GM23338 (cell line): Measurements from ENCODE around the gene JHY. TPM values are rescaled to one million over a fixed set of nuclear protein-coding genes. Genes with fewer than 3 reads are reported as not detected.

Experiments
- CREB1 ChIP-seq: fragments of 250-450 bp; sonication (Bioruptor Pico); IDR thresholded peaks from 2 replicates; pipeline ENCODE4 v1.5.0; 2020; ENCODE audit warnings: low read depth, mild to moderate bottlenecking, moderate library complexity
- EZH2 ChIP-seq: fragments of 200-600 bp; sonication (generic); IDR thresholded peaks from one replicate; pipeline ENCODE4 v1.8.0; 2017; ENCODE audit warnings: antibody characterized with exemption, mild to moderate bottlenecking, low read depth; ENCODE audit not compliant: unreplicated experiment
- EZH2phosphoT487 ChIP-seq: fragments of 200-600 bp; sonication (generic); IDR thresholded peaks from one replicate; pipeline ENCODE4 v1.8.1; 2018; ENCODE audit warnings: antibody characterized with exemption; ENCODE audit not compliant: unreplicated experiment
- JUNB ChIP-seq: IDR thresholded peaks from one replicate; pipeline ENCODE4 v1.6.1; 2016; ENCODE audit warnings: antibody characterized with exemption; ENCODE audit not compliant: unreplicated experiment
- NANOG ChIP-seq: IDR thresholded peaks from 2 replicates; pipeline ENCODE4 v1.6.1; 2016; ENCODE audit warnings: antibody characterized with exemption, borderline replicate concordance
- POLR2AphosphoS5 ChIP-seq: IDR thresholded peaks from 2 replicates; pipeline ENCODE4 v1.6.1; 2016; ENCODE audit warnings: antibody characterized with exemption, low read depth
- REST ChIP-seq: IDR thresholded peaks from one replicate; pipeline ENCODE4 v1.6.1; 2018; ENCODE audit warnings: antibody characterized with exemption; ENCODE audit not compliant: unreplicated experiment
- ZNF114 ChIP-seq: fragments of 250-450 bp; sonication (Bioruptor Pico); IDR thresholded peaks from 2 replicates; pipeline ENCODE4 v1.5.0; 2020; ENCODE audit warnings: mild to moderate bottlenecking, moderate library complexity
- ZNF331 ChIP-seq: fragments of 250-450 bp; sonication (Bioruptor Pico); IDR thresholded peaks from 2 replicates; pipeline ENCODE4 v1.5.0; 2020; ENCODE audit warnings: low read depth, mild to moderate bottlenecking, moderate library complexity
- ZNF462 ChIP-seq: fragments of 250-450 bp; sonication (Bioruptor Pico); IDR thresholded peaks from 2 replicates; pipeline ENCODE4 v1.5.0; 2020; ENCODE audit warnings: mild to moderate bottlenecking, moderate library complexity
- polyA plus RNA-seq: library from polyadenylated mRNA; unstranded; fragments of >200 nt; fragmentation: Nextera tagmentation; extraction: Ambion mirVana; gene quantifications from 2 replicates; pipeline ENCODE4 v1.2.1, GENCODE V29; 2016
- total RNA-seq: library from RNA; depleted of rRNA; stranded (reverse); fragments of >200 nt; shearing (Covaris generic); gene quantifications from 2 replicates; pipeline ENCODE4 v1.2.3, GENCODE V29; 2014

The JHY gene
- total and polyA plus RNA-seq, 2 experiments from 2014 or later = 0.94 to 0.97 TPM

- no peak for TF ChIP-seq ZNF462 (CRISPR knock-in tag)
- no peak for TF ChIP-seq ZNF114 (CRISPR knock-in tag)
- no peak for TF ChIP-seq EZH2phosphoT487
- no peak for TF ChIP-seq POLR2AphosphoS5
- TF ChIP-seq CREB1 (CRISPR knock-in tag) = peak; percentile 29; the same call in 1 of the 2 replicates
- no peak for TF ChIP-seq ZNF331 (CRISPR knock-in tag)
- TF ChIP-seq EZH2 = peak; percentile 94
- no peak for TF ChIP-seq JUNB
- TF ChIP-seq REST = no peak
- TF ChIP-seq NANOG = no peak
These were observed 94.3 kb downstream of the JHY start (continued) for GRCh38 chr11:122976734-122977469.
